H1 (cell line): Measurements from ENCODE around the gene SEMA4D.

ENCODE experiments used
- JUND ChIP-seq: IDR thresholded peaks from 2 replicates; pipeline ENCODE4 v1.6.1; 2011; ENCODE audit warnings: mild to moderate bottlenecking, improper control_type of control experiment, low read length
- KDM1A ChIP-seq: fragments of 200-600, 300-600 bp; sonication (generic); IDR thresholded peaks from 2 replicates; pipeline ENCODE4 v1.7.1; 2016; ENCODE audit warnings: mild to moderate bottlenecking, low read length, borderline replicate concordance
- TF ChIP-seq, protein P1 (sequence below): IDR thresholded peaks from 2 replicates; pipeline ENCODE4 v1.6.1; 2011; ENCODE audit warnings: low read length, improper control_type of control experiment

DNA sequence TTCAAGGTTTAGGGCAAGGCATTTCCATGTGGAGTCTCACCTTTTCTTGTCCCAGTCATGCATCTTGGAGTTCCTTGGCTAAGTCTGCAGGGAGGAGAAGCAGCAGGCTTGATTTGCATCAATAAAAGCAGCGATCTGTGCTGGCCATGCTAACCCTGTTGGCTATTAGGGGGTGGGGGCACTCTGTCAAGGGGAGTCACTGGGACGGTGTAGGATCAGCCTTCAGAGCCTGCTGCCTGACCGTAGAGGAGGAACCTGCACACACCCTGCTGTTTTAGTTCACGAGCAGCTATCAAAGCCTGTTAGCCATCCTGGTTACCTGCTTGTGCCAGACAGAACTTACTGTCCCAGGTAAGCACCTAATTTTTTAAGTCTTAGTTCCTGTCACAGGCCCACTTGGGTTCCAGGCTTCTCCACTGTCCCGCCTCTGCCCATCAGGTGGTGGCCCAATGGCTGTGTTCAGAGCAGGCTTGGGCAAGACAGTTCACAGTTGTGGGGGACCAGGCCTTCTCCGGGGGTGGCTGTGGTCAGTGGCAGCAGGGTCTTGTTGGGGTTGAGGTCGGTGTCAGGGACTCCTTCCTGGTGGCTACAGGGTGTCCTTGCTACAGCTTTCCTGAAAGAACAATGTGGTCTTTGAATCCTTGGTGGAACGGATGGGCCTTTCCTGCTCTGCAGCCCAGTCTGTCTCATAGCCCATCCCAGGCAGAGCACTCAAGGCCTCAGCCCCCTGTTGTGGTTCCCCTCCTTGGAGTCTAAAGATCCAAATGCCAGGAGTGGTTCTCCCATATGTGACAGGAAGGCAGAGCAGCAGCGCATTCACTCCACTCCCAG, 135.9 kb downstream of the SEMA4D start:
- TF ChIP-seq KDM1A = no peak
- TF ChIP-seq, protein P1, sequence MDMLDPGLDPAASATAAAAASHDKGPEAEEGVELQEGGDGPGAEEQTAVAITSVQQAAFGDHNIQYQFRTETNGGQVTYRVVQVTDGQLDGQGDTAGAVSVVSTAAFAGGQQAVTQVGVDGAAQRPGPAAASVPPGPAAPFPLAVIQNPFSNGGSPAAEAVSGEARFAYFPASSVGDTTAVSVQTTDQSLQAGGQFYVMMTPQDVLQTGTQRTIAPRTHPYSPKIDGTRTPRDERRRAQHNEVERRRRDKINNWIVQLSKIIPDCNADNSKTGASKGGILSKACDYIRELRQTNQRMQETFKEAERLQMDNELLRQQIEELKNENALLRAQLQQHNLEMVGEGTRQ = no peak
- TF ChIP-seq JUND = no peak
